SK-N-SH (cell line): ENCODE data around the gene MAMLD1. TPM values are rescaled to one million over a fixed set of nuclear protein-coding genes. Genes with fewer than 3 reads are reported as not detected.

ENCODE experiments used
- CTCF ChIA-PET: fragments of 300-600, 350-600 bp; formaldehyde crosslinking; extraction: SDS; loops from one replicate; lab custom pipeline; 2021; lab: Yijun Ruan, JAX
- POLR2A ChIA-PET: fragments of 350-600 bp; sonication (Branson Sonifier 250); formaldehyde crosslinking; extraction: SDS; loops from one replicate; lab custom pipeline; 2020; ENCODE audit warnings: antibody characterized with exemption, inconsistent platforms; lab: Yijun Ruan, JAX
- DNase-seq: peaks from one replicate; pipeline ENCODE4 v3.0.0; 2012
- H2AFZ ChIP-seq: fragments of 200-600 bp; sonication (generic); 2 replicates; pipeline ENCODE4 v1.8.1; 2016; ENCODE audit warnings: antibody characterized with exemption, mild to moderate bottlenecking, low read depth
- H3F3A ChIP-seq: fragments of 200-600 bp; sonication (generic); replicated peaks from 2 replicates; pipeline ENCODE3; 2016; ENCODE audit warnings: antibody characterized with exemption, mild to moderate bottlenecking; ENCODE audit not compliant: insufficient read depth
- H3K27ac ChIP-seq, 2 experiments: fragments of 200-500 bp in 1 of 2; fragments of 200-600 bp in 1 of 2; sonication (Bioruptor generic) in 1 of 2; sonication (generic), shearing (Covaris generic) in 1 of 2; 2 replicates each; pipeline versions ENCODE4 v1.5.1 to v1.6.1; 2014 to 2016; ENCODE audit warnings: low read depth in 2 of 2, inconsistent platforms in 1 of 2, low read length in 1 of 2, mild to moderate bottlenecking in 1 of 2, mixed read lengths in 1 of 2
- H3K27me3 ChIP-seq: fragments of 200-600 bp; sonication (generic), shearing (Covaris generic); 2 replicates; pipeline ENCODE4 v1.6.1; 2016; ENCODE audit warnings: mixed run types; ENCODE audit not compliant: insufficient read depth
- H3K36me3 ChIP-seq, 2 experiments: fragments of 200-500 bp in 1 of 2; fragments of 200-600 bp in 1 of 2; sonication (Bioruptor generic) in 1 of 2; sonication (generic) in 1 of 2; replicated peaks in 1 of 2; 2 replicates each; pipeline versions ENCODE3 to v1.5.1; 2014 to 2016; ENCODE audit warnings: low read length in 1 of 2, mild to moderate bottlenecking in 1 of 2; ENCODE audit not compliant: insufficient read depth in 2 of 2, control insufficient read depth in 1 of 2
- H3K4me1 ChIP-seq, 2 experiments: fragments of 200-500 bp in 1 of 2; fragments of 200-600 bp in 1 of 2; sonication (Bioruptor generic) in 1 of 2; sonication (generic), shearing (Covaris generic) in 1 of 2; 2 replicates each; pipeline versions ENCODE4 v1.5.1 to v1.6.1; 2014 to 2016; ENCODE audit warnings: low read depth in 1 of 2, low read length in 1 of 2, mixed run types in 1 of 2; ENCODE audit not compliant: insufficient read depth in 2 of 2, control insufficient read depth in 1 of 2
- H3K4me2 ChIP-seq: fragments of 200-600 bp; sonication (generic), shearing (Covaris generic); 2 replicates; pipeline ENCODE4 v1.6.1; 2017; ENCODE audit warnings: mixed run types
- H3K4me3 ChIP-seq, 2 experiments: fragments of 200-500 bp in 1 of 2; fragments of 200-600 bp in 1 of 2; sonication (Bioruptor generic) in 1 of 2; sonication (generic), shearing (Covaris generic) in 1 of 2; 2 replicates each; pipeline versions ENCODE4 v1.5.1 to v1.8.1; 2014 to 2016; ENCODE audit warnings: low read depth in 2 of 2, inconsistent platforms in 1 of 2, low read length in 1 of 2, mild to moderate bottlenecking in 1 of 2, mixed read lengths in 1 of 2, moderate library complexity in 1 of 2
- H3K79me2 ChIP-seq: fragments of 200-600 bp; sonication (generic); 2 replicates; pipeline ENCODE4 v1.8.1; 2017; ENCODE audit warnings: mild to moderate bottlenecking; ENCODE audit not compliant: insufficient read depth
- H3K9ac ChIP-seq: fragments of 200-600 bp; sonication (generic); 2 replicates; pipeline ENCODE4 v1.6.1; 2017; ENCODE audit warnings: mixed run types
- H3K9me2 ChIP-seq: fragments of 200-600 bp; sonication (generic); 2 replicates; pipeline ENCODE4 v1.6.1; 2017; ENCODE audit warnings: mixed run types
- H3K9me3 ChIP-seq: fragments of 200-600 bp; sonication (generic); 2 replicates; pipeline ENCODE4 v1.6.1; 2017; ENCODE audit warnings: mixed run types, mild to moderate bottlenecking, moderate library complexity
- H4K20me1 ChIP-seq: fragments of 200-600 bp; sonication (generic); 2 replicates; pipeline ENCODE4 v1.6.1; 2017; ENCODE audit warnings: mild to moderate bottlenecking, mixed run types; ENCODE audit not compliant: insufficient read depth
- EP300 ChIP-seq, 2 experiments: IDR thresholded peaks; 2 replicates each; pipeline versions ENCODE4 v1.4.0 to v1.6.1; 2012; ENCODE audit warnings: borderline replicate concordance in 1 of 2, low read depth in 1 of 2, low read length in 1 of 2
- EZH2phosphoT487 ChIP-seq: fragments of 200-600 bp; sonication (generic); IDR thresholded peaks from 2 replicates; pipeline ENCODE4 v1.6.1; 2017; ENCODE audit warnings: low read depth, mixed run types, mild to moderate bottlenecking, antibody characterized with exemption, moderate library complexity, borderline replicate concordance
- FOXJ3 ChIP-seq: sonication (generic); formaldehyde crosslinking; IDR thresholded peaks from 2 replicates; pipeline ENCODE4 v1.5.1; 2020; ENCODE audit warnings: mild to moderate bottlenecking, missing genetic modification reagents
- FOXM1 ChIP-seq: IDR thresholded peaks from 2 replicates; pipeline ENCODE4 v1.4.0; 2012; ENCODE audit warnings: low read depth, mild to moderate bottlenecking
- GABPA ChIP-seq: IDR thresholded peaks from 2 replicates; pipeline ENCODE4 v1.4.0; 2012; ENCODE audit warnings: low read depth, mild to moderate bottlenecking
- JUND ChIP-seq: IDR thresholded peaks from 2 replicates; pipeline ENCODE4 v1.4.0; 2012
- MEF2A ChIP-seq: IDR thresholded peaks from 2 replicates; pipeline ENCODE4 v1.4.0; 2012; ENCODE audit warnings: low read depth, borderline replicate concordance
- MXI1 ChIP-seq: IDR thresholded peaks from 2 replicates; pipeline ENCODE4 v1.6.1; 2012; ENCODE audit warnings: mild to moderate bottlenecking, low read depth, low read length, improper control_type of control experiment
- NFIC ChIP-seq: IDR thresholded peaks from 2 replicates; pipeline ENCODE4 v1.4.0; 2012; ENCODE audit warnings: borderline replicate concordance
- NRF1 ChIP-seq: IDR thresholded peaks from 2 replicates; pipeline ENCODE4 v1.6.1; 2012; ENCODE audit warnings: low read depth, mild to moderate bottlenecking, low read length
- RCOR1 ChIP-seq: fragments of 150-350 bp; IDR thresholded peaks from 2 replicates; pipeline ENCODE4 v1.6.1; 2017; ENCODE audit warnings: antibody characterized with exemption, low read length
- RFX5 ChIP-seq: IDR thresholded peaks from 2 replicates; pipeline ENCODE4 v1.6.1; 2012; ENCODE audit warnings: mild to moderate bottlenecking, improper control_type of control experiment, low read length
- SMC3 ChIP-seq: IDR thresholded peaks from 2 replicates; pipeline ENCODE4 v1.6.1; 2012; ENCODE audit warnings: low read depth, low read length, improper control_type of control experiment
- TAF1 ChIP-seq: IDR thresholded peaks from 2 replicates; pipeline ENCODE4 v1.6.1; 2012; ENCODE audit warnings: low read depth, mild to moderate bottlenecking, low read length, moderate library complexity, borderline replicate concordance
- TCF12 ChIP-seq: IDR thresholded peaks from 2 replicates; pipeline ENCODE4 v1.4.0; 2012
- TEAD4 ChIP-seq: IDR thresholded peaks from 2 replicates; pipeline ENCODE4 v1.4.0; 2012; ENCODE audit warnings: mild to moderate bottlenecking, borderline replicate concordance; ENCODE audit not compliant: insufficient read depth
- WGBS: methylation state at CpG from one replicate; pipeline ENCODE4 v1.1.6; 2017; ENCODE audit warnings: low lambda C conversion rate; 5-methylcytosine and 5-hydroxymethylcytosine counted together
- polyA plus RNA-seq, 3 experiments: library from polyadenylated mRNA; depleted of rRNA; stranded (reverse); fragments of >200 nt; gene quantifications; 2 replicates each; pipeline ENCODE4 v1.2.3, GENCODE V29; 2012
- TF ChIP-seq, protein P1 (sequence below): IDR thresholded peaks from 2 replicates; pipeline ENCODE4 v1.6.1; 2012; ENCODE audit warnings: mild to moderate bottlenecking, low read depth, low read length, moderate library complexity
- TF ChIP-seq, protein P2 (sequence below): IDR thresholded peaks from 2 replicates; pipeline ENCODE4 v1.4.0; 2012; ENCODE audit warnings: low read depth, borderline replicate concordance
- TF ChIP-seq, protein P3 (sequence below): IDR thresholded peaks from 2 replicates; pipeline ENCODE4 v1.4.0; 2012; ENCODE audit warnings: low read depth
- TF ChIP-seq, protein P4 (sequence below): fragments of 150-350 bp; IDR thresholded peaks from 2 replicates; pipeline ENCODE4 v1.6.1; 2017; ENCODE audit warnings: antibody characterized with exemption, low read length, low read depth, borderline replicate concordance

Gene MAMLD1
- polyA plus RNA-seq, 1 of the 3 experiments (the other 2 are of a cell fraction), result 4.4 TPM

DNA sequence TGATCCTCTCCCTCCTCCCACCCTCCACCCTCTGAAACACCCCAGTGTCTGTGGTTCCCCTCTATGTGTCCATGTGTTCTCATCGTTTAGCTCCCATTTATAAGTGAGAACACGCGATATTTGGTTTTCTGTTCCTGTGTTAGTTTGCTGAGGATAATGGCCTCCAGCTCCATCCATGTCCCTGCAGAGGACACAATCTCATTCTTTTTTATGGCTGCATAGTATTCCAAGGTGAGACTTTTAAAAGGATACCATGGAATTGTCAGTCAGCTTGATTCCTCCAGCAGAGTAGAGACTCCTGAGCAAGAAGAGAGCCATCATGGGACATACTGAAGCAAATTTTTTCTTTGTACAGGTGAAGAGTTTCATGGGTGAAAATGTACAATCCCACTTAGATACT is 166.5 kb downstream of the MAMLD1 start:
- ChIA-PET POLR2A (no interaction called here), CTCF (no interaction called here)
- H3K4me1 ChIP-seq, result no peaks in the 10 kb centered on the region; a peak in 1 of 4 replicates
- 50% methylated on average over 3 of the region's 3 CpGs for WGBS
- H3K4me3 ChIP-seq, result no peak overlapping the region
- no peak for DNase-seq
- H3K36me3 ChIP-seq, result no peaks in the 10 kb centered on the region
- H3K9ac ChIP-seq, result no peak overlapping the region
- H3K27me3 ChIP-seq, result no peaks in the 10 kb centered on the region; the same call in 1 of the 2 replicates
- H4K20me1 ChIP-seq, result no peaks in the 10 kb centered on the region
- H3F3A ChIP-seq, result no peaks in the 10 kb centered on the region
- no peak overlapping the region for H3K4me2 ChIP-seq
- no peaks in the 10 kb centered on the region for H3K9me2 ChIP-seq
- TF ChIP-seq TEAD4, result no peak
- no peak for TF ChIP-seq EP300 (IDR thresholded peaks at IDR 0.05; ENCODE audit: borderline replicate concordance in 1 of 2, low read depth in 1 of 2, low read length in 1 of 2)
- TF ChIP-seq FOXM1, result no peak
- TF ChIP-seq NFIC, result no peak
- TF ChIP-seq SMC3, result no peak
- no peak for TF ChIP-seq MXI1
- TF ChIP-seq MEF2A, result no peak
- TF ChIP-seq, protein P1, sequence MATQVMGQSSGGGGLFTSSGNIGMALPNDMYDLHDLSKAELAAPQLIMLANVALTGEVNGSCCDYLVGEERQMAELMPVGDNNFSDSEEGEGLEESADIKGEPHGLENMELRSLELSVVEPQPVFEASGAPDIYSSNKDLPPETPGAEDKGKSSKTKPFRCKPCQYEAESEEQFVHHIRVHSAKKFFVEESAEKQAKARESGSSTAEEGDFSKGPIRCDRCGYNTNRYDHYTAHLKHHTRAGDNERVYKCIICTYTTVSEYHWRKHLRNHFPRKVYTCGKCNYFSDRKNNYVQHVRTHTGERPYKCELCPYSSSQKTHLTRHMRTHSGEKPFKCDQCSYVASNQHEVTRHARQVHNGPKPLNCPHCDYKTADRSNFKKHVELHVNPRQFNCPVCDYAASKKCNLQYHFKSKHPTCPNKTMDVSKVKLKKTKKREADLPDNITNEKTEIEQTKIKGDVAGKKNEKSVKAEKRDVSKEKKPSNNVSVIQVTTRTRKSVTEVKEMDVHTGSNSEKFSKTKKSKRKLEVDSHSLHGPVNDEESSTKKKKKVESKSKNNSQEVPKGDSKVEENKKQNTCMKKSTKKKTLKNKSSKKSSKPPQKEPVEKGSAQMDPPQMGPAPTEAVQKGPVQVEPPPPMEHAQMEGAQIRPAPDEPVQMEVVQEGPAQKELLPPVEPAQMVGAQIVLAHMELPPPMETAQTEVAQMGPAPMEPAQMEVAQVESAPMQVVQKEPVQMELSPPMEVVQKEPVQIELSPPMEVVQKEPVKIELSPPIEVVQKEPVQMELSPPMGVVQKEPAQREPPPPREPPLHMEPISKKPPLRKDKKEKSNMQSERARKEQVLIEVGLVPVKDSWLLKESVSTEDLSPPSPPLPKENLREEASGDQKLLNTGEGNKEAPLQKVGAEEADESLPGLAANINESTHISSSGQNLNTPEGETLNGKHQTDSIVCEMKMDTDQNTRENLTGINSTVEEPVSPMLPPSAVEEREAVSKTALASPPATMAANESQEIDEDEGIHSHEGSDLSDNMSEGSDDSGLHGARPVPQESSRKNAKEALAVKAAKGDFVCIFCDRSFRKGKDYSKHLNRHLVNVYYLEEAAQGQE, result no peak
- TF ChIP-seq TCF12, result no peak
- TF ChIP-seq RFX5, result no peak
- TF ChIP-seq, protein P2, sequence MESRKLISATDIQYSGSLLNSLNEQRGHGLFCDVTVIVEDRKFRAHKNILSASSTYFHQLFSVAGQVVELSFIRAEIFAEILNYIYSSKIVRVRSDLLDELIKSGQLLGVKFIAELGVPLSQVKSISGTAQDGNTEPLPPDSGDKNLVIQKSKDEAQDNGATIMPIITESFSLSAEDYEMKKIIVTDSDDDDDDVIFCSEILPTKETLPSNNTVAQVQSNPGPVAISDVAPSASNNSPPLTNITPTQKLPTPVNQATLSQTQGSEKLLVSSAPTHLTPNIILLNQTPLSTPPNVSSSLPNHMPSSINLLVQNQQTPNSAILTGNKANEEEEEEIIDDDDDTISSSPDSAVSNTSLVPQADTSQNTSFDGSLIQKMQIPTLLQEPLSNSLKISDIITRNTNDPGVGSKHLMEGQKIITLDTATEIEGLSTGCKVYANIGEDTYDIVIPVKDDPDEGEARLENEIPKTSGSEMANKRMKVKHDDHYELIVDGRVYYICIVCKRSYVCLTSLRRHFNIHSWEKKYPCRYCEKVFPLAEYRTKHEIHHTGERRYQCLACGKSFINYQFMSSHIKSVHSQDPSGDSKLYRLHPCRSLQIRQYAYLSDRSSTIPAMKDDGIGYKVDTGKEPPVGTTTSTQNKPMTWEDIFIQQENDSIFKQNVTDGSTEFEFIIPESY, result no peak
- no peaks in the 10 kb centered on the region for H3K79me2 ChIP-seq
- no peak overlapping the region for H3K27ac ChIP-seq
- H2AFZ ChIP-seq, result no peak overlapping the region
- H3K9me3 ChIP-seq, result no peaks in the 10 kb centered on the region

DNA sequence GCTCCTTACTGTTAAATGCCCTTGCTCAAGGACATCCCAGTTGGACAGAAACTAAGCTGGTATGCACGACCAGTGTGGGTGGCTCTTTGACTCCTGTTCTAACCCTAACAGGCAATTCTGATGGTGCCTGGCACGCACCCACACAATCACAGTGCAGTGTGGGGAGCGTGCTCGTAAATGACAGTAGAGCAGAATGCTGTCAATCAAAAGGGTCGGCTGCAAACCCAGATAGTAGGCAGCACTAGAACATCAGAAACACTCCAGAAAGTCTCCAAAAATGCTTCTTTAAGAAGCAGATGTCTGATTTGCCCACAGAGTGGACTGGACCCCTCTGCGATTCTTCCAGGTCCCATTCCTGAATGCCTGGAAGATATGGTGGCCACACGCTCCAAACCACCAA is 167.7 kb downstream of the MAMLD1 start:
- no peak overlapping the region for H3K27ac ChIP-seq
- no peaks in the 10 kb centered on the region for H3K9me3 ChIP-seq
- no peaks in the 10 kb centered on the region for H3K36me3 ChIP-seq
- no peak for DNase-seq
- CTCF ChIA-PET, result no interaction called here
- no peak overlapping the region for H3K4me3 ChIP-seq
- H3K79me2 ChIP-seq, result no peaks in the 10 kb centered on the region
- no peaks in the 10 kb centered on the region for H3K9me2 ChIP-seq
- H3F3A ChIP-seq, result peaks cover 2% of the 10 kb centered on the region
- H3K4me1 ChIP-seq, result no peaks in the 10 kb centered on the region; a peak in 1 of 4 replicates
- H3K4me2 ChIP-seq, result no peak overlapping the region
- no peak overlapping the region for H2AFZ ChIP-seq
- WGBS, result 39% methylated on average over 5 of the region's 7 CpGs
- no peaks in the 10 kb centered on the region; the same call in 1 of the 2 replicates for H3K27me3 ChIP-seq
- no peak overlapping the region for H3K9ac ChIP-seq
- no peaks in the 10 kb centered on the region for H4K20me1 ChIP-seq
- POLR2A ChIA-PET, result no interaction called here
- TF ChIP-seq EZH2phosphoT487 (no peak), GABPA (no peak), JUND (no peak), TAF1 (no peak), FOXJ3 (CRISPR knock-in tag) (no peak), NRF1 (no peak), SMC3 (no peak), EP300 (IDR thresholded peaks at IDR 0.05; ENCODE audit: borderline replicate concordance in 1 of 2, low read depth in 1 of 2, low read length in 1 of 2) (no peak), MXI1 (no peak), RCOR1 (no peak)
- TF ChIP-seq, protein P2, result no peak
- TF ChIP-seq, protein P3, sequence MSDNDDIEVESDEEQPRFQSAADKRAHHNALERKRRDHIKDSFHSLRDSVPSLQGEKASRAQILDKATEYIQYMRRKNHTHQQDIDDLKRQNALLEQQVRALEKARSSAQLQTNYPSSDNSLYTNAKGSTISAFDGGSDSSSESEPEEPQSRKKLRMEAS, result no peak
- TF ChIP-seq, protein P4, sequence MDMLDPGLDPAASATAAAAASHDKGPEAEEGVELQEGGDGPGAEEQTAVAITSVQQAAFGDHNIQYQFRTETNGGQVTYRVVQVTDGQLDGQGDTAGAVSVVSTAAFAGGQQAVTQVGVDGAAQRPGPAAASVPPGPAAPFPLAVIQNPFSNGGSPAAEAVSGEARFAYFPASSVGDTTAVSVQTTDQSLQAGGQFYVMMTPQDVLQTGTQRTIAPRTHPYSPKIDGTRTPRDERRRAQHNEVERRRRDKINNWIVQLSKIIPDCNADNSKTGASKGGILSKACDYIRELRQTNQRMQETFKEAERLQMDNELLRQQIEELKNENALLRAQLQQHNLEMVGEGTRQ, result no peak
